WI38 (cell line): ENCODE measurements around the gene RAE1.

Source experiments
- H3K4me3 ChIP-seq: 2 replicates; pipeline ENCODE4 v1.5.1; 2011; ENCODE audit warnings: low read depth, mild to moderate bottlenecking, control low read depth, low read length
- TF ChIP-seq, protein P1 (sequence below): IDR thresholded peaks from 2 replicates; pipeline ENCODE4 v1.5.1; 2012; ENCODE audit warnings: low read depth, mild to moderate bottlenecking, control low read depth, low read length

The RAE1 gene

GRCh38 chr20:57400231-57400701 lies 49.2 kb downstream of the RAE1 start:
- no peak overlapping the region for H3K4me3 ChIP-seq
- TF ChIP-seq, protein P1, sequence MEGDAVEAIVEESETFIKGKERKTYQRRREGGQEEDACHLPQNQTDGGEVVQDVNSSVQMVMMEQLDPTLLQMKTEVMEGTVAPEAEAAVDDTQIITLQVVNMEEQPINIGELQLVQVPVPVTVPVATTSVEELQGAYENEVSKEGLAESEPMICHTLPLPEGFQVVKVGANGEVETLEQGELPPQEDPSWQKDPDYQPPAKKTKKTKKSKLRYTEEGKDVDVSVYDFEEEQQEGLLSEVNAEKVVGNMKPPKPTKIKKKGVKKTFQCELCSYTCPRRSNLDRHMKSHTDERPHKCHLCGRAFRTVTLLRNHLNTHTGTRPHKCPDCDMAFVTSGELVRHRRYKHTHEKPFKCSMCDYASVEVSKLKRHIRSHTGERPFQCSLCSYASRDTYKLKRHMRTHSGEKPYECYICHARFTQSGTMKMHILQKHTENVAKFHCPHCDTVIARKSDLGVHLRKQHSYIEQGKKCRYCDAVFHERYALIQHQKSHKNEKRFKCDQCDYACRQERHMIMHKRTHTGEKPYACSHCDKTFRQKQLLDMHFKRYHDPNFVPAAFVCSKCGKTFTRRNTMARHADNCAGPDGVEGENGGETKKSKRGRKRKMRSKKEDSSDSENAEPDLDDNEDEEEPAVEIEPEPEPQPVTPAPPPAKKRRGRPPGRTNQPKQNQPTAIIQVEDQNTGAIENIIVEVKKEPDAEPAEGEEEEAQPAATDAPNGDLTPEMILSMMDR: no peak

- H3K4me3 ChIP-seq: no peak overlapping the region
- TF ChIP-seq, protein P1: no peak
Measured at GRCh38 chr20:57400821-57401564, 49.9 kb downstream of the RAE1 start.

- H3K4me3 ChIP-seq: no peak overlapping the region
- TF ChIP-seq, protein P1: no peak
Measured at GRCh38 chr20:57401565-57401918, 50.5 kb downstream of the RAE1 start.

- TF ChIP-seq, protein P1: no peak
- H3K4me3 ChIP-seq: no peak overlapping the region
Measured at GRCh38 chr20:57402206-57403125, 51.4 kb downstream of the RAE1 start.

GRCh38 chr20:57403216-57403615 lies 52.2 kb downstream of the RAE1 start:
- TF ChIP-seq, protein P1: no peak

GRCh38 chr20:57404006-57404405 lies 53.0 kb downstream of the RAE1 start:
- H3K4me3 ChIP-seq: no peak overlapping the region
- TF ChIP-seq, protein P1: no peak

More at GRCh38 chr20:57403216-57403615, 52.2 kb downstream of the RAE1 start:
- no peak overlapping the region for H3K4me3 ChIP-seq
